Thymus (tissue), 11 donors: ENCODE measurements around the gene LRIG1. TPM values are rescaled to one million over a fixed set of nuclear protein-coding genes. Genes with fewer than 3 reads are reported as not detected.

Source experiments
- DNase-seq, 9 donors: peaks; one replicate each; pipeline ENCODE4 v3.0.0-alpha.2; 2013; ENCODE audit warnings: low spot score in 9 of 9, low read depth in 6 of 9, missing footprints in 1 of 9
- H3K27ac ChIP-seq, 2 donors: one replicate each; pipeline ENCODE4 v1.5.1; 2013; ENCODE audit warnings: control low read depth in 1 of 2, low read depth in 1 of 2, low read length in 1 of 2, mild to moderate bottlenecking in 1 of 2, moderate library complexity in 1 of 2
- H3K27me3 ChIP-seq, 2 donors: one replicate each; pipeline ENCODE4 v1.5.1; 2013; ENCODE audit warnings: low read length in 1 of 2; ENCODE audit not compliant: control insufficient read depth in 2 of 2, insufficient read depth in 1 of 2
- H3K36me3 ChIP-seq, 2 donors: one replicate each; pipeline ENCODE4 v1.5.1; 2013; ENCODE audit warnings: low read length in 1 of 2, mild to moderate bottlenecking in 1 of 2, moderate library complexity in 1 of 2; ENCODE audit not compliant: control insufficient read depth in 2 of 2, insufficient read depth in 2 of 2
- H3K4me1 ChIP-seq, 2 donors: one replicate each; pipeline ENCODE4 v1.5.1; 2013; ENCODE audit warnings: low read length in 2 of 2; ENCODE audit not compliant: control insufficient read depth in 2 of 2, insufficient read depth in 2 of 2
- H3K4me3 ChIP-seq, 2 donors: one replicate each; pipeline ENCODE4 v1.5.1; 2013; ENCODE audit warnings: low read length in 2 of 2, control low read depth in 1 of 2, mild to moderate bottlenecking in 1 of 2
- H3K9me3 ChIP-seq, 2 donors: one replicate each; pipeline ENCODE4 v1.5.1; 2013; ENCODE audit warnings: low read length in 1 of 2, mild to moderate bottlenecking in 1 of 2; ENCODE audit not compliant: control insufficient read depth in 2 of 2, insufficient read depth in 1 of 2
- WGBS: extraction: QIAGEN DNeasy Blood & Tissue Kit; methylation state at CpG from one replicate; pipeline ENCODE4 v1.1.7; 2013; 5-methylcytosine and 5-hydroxymethylcytosine counted together
- polyA plus RNA-seq: library from polyadenylated mRNA; stranded (reverse); fragments of 200-250 nt; gene quantifications from one replicate; pipeline ENCODE4 v1.2.3, GENCODE V29; 2013
- total RNA-seq: library from RNA; stranded (reverse); fragments of 120-200 nt; gene quantifications from one replicate; pipeline ENCODE4 v1.2.4, GENCODE V29; 2013
- donor health status: healthy.

Gene LRIG1
- total and polyA plus RNA-seq, 2 donors, result 8.8 to 10.9 TPM

DNA sequence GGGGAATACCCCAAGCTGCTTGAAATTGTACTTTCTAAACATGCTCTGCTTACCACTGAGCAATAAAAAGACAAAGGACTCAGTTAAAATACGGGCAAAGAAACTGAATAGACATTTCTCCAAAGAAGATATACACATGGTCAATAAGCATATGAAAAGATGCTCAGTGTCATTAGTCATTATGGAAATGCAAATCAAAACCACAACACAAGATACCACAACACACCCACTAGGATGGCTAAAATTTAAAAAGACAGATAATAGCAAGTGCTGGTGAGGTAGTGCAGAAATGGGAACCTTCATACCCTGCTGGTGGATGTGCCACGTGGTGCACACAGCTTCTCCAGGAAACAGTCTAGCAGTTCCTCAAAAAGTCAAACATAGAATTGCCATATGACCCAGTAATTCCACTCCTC is 21.3 kb downstream of the LRIG1 start:
- Histone ChIP-seq H3K4me3 (no peak overlapping the region), H3K27ac (no peak overlapping the region), H3K9me3 (no peaks in the 10 kb centered on the region), H3K36me3 (no peaks in the 10 kb centered on the region), H3K27me3 (no peaks in the 10 kb centered on the region), H3K4me1 (peaks cover 0 to 40% of the 10 kb centered on the region in 2 donors)
- DNase-seq, result no peak
- WGBS, result 88% methylated on average over 2 of the region's 2 CpGs

DNA sequence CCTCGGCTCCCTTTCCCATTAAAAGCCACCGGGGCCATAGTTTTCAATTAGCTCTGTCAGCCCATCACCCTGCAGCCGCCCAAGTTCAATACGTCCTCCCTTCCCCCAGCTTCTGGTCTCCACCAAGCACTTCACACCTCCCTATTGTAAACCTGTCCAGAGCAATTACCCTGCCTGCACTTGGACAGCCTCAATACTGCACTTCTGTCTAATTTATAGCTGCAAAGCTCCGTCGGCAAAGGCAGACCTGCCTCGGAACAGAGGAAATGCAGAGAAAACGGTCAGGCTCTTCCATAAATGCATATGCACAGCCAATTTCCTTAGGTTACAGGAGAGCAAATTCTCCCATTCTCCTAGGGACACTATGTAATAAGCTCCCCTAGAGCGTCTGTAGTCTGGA is 21.9 kb downstream of the LRIG1 start:
- no peaks in the 10 kb centered on the region for H3K9me3 ChIP-seq
- 95% methylated on average over 9 of the region's 9 CpGs for whole genome bisulfite sequencing
- no peak overlapping the region for H3K27ac ChIP-seq
- H3K36me3 ChIP-seq, result no peaks in the 10 kb centered on the region
- DNase-seq, result no peak
- H3K4me1 ChIP-seq, result peaks cover 0 to 40% of the 10 kb centered on the region in 2 donors
- H3K27me3 ChIP-seq, result no peaks in the 10 kb centered on the region
- no peak overlapping the region for H3K4me3 ChIP-seq

DNA sequence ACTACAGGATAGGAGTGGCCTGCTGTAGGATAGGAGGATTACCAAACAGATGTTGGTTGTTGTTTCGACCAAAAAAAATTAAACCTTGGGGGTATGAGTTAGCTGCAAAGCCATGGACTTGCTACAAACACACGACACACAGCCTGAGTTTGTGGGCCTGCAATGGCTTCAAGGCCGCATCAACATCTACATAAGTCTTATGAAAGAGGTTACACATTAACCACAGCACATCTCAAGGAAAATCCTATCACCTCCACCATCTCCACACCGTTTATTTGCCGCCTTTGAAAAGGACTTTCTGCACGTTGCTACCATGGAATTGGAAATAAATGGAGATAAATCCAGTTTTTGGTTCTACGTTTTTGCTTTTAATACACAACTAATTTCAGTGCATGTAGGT is 23.0 kb downstream of the LRIG1 start:
- Histone ChIP-seq H3K9me3 (no peaks in the 10 kb centered on the region), H3K36me3 (no peaks in the 10 kb centered on the region), H3K4me1 (peaks cover 0 to 34% of the 10 kb centered on the region in 2 donors), H3K27me3 (no peaks in the 10 kb centered on the region), H3K4me3 (no peak overlapping the region), H3K27ac (no peak overlapping the region)
- no peak for DNase-seq
- 87% methylated on average over 7 of the region's 7 CpGs for WGBS

DNA sequence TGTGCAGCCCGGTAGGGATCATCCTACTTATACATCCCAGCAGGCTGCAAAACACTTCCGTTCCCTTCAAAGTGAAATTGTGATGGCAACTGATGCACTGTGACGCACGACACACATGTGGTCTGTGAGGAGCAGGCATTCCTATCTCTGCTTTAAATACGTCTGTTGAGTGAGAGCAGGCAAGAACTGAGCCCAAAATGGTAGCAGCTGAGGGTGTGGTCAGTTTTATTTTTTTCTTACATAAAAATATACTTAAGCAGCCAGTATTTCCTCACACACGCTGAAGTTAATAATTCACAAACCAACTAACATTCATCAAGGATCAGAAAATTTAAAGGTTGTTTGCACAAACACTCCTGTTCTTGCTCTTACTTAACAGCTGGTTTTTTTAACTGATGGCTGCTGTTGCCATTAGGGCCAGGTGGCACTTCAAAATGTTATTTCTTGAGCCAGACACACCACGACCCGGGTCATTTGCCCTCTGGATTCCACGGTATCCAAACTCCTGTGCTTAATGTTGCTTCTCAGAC is 23.9 kb downstream of the LRIG1 start:
- 94% methylated on average over 9 of the region's 9 CpGs for WGBS
- no peak overlapping the region for H3K27ac ChIP-seq
- DNase-seq, result no peak

DNA sequence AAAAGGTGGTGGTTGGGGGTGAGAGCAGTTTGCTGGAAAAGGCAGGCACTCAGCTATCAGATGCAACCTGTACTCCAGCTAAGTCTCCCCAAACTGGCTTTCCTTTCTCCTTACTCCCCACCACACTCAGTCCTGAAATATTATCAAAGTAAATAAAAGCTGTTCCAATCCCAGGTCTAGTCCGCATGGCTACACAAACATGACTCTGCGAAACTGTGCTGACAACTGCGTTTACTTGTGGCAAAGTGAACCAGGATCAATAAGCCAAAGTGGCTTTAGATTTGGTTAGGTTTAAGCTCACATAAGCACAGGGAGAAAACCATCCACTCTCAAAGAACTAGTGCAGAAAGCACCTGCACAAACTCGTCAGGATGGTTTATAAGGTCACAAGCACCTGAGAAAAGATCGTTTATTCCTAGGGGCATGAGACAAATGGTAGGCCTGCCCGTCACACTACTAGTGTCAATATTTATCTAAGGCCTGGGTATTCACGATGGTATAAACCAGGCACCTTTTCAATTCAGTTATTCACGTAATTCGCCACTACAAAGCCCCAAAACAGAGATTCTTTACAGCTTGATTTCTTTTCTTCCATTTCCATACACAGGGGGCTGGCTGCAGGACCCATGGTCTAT is 25.3 kb downstream of the LRIG1 start:
- Histone ChIP-seq H3K9me3 (no peaks in the 10 kb centered on the region), H3K36me3 (no peaks in the 10 kb centered on the region), H3K4me3 (no peak overlapping the region), H3K27ac (no peak overlapping the region), H3K27me3 (no peaks in the 10 kb centered on the region), H3K4me1 (peaks cover 0 to 23% of the 10 kb centered on the region in 2 donors)
- no peak for DNase-seq
- WGBS, result 94% methylated on average over 9 of the region's 9 CpGs

More for the DNA sequence above, 23.9 kb downstream of the LRIG1 start:
- no peak overlapping the region for H3K4me3 ChIP-seq
- peaks cover 0 to 35% of the 10 kb centered on the region in 2 donors for H3K4me1 ChIP-seq
- no peaks in the 10 kb centered on the region for H3K27me3 ChIP-seq
- H3K9me3 ChIP-seq, result no peaks in the 10 kb centered on the region
- no peaks in the 10 kb centered on the region for H3K36me3 ChIP-seq

DNA sequence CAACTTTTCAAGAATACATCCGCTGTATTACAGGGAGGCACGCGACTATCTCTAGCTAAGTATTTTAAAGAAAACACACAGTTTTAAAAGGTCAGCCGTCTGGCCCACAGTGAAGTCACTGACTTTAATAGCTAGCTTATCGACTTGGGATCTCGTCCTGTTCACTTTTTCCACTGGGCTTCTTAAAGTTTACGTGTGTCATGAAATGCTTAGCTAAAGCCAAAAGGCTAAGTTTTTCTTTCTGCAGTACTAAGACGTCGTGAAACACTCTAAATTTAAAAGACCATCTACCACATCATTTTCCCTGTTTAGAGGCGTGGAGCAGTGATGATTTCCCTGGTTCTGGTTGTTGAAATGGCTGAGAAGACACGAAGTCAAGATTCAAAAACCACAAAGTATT is 27.1 kb downstream of the LRIG1 start:
- Histone ChIP-seq H3K4me1 (peaks cover 0 to 18% of the 10 kb centered on the region in 2 donors), H3K27me3 (no peaks in the 10 kb centered on the region), H3K27ac (no peak overlapping the region), H3K4me3 (no peak overlapping the region), H3K9me3 (no peaks in the 10 kb centered on the region), H3K36me3 (no peaks in the 10 kb centered on the region)
- DNase-seq, result no peak
- 85% methylated on average over 11 of the region's 11 CpGs for WGBS

DNA sequence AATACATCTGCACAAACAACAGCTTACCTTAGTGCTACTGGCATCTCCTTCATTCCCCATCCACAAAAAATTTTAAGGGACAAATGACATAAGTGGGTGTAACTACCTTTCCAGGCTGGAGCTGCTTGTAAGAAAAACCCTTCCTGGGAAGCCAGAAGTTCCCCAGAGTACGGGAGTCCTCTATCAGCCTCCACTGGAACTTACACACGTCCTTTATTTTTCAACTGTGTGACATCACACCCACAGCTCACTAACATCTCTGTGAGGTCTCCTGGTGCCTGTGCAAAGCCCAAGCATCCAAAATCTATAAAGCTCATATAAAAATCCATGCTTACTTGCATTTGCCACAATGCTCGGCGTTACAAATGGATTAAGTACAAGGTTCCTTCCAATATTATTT is 27.6 kb downstream of the LRIG1 start:
- Histone ChIP-seq H3K4me1 (peaks cover 0 to 13% of the 10 kb centered on the region in 2 donors), H3K4me3 (no peak overlapping the region), H3K27ac (no peak overlapping the region), H3K27me3 (no peaks in the 10 kb centered on the region), H3K36me3 (no peaks in the 10 kb centered on the region), H3K9me3 (no peaks in the 10 kb centered on the region)
- DNase-seq, result no peak
- WGBS, result 90% methylated on average over 4 of the region's 4 CpGs

DNA sequence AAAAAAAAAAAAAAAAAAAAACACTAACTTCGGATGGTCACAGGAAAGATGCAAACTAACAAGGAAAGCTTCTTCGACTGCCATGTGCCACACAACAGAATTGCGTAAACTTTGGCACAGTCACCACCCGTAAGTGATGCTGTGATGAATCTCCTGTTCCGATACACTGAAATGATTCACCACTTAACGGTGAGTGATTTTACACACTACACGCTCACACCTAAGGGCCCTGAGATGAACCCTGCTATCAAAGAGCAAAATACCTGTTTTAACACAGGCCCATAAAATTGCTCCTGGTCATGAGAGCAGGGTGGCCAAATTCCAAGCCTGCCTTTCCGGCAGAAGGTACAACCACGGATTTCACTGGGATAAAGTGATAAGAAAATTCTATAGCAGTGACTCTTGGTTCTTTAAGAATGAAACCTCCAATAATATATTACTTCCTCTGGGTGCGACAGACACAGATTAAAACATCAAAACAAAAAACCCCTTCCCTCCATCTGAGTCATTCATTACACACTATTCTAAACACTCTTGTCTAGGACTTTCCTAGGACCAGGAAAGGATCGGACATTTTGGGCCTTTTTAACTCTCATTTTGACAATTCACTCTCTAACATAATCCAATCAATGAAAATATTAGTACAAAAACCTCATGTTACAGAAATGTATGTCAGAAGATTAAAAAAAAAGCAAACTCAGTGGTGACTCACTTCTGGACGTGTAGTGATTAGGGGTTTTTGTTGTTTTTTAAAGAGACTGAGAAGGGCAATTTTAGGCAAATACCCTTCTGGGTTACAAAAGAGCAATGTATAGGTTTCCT is 28.3 kb downstream of the LRIG1 start:
- Histone ChIP-seq H3K27me3 (no peaks in the 10 kb centered on the region), H3K4me1 (peaks cover 0 to 12% of the 10 kb centered on the region in 2 donors), H3K4me3 (no peak overlapping the region), H3K9me3 (no peaks in the 10 kb centered on the region), H3K27ac (no peak overlapping the region), H3K36me3 (no peaks in the 10 kb centered on the region)
- no peak for DNase-seq
- 62% methylated on average over 12 of the region's 12 CpGs for WGBS

DNA sequence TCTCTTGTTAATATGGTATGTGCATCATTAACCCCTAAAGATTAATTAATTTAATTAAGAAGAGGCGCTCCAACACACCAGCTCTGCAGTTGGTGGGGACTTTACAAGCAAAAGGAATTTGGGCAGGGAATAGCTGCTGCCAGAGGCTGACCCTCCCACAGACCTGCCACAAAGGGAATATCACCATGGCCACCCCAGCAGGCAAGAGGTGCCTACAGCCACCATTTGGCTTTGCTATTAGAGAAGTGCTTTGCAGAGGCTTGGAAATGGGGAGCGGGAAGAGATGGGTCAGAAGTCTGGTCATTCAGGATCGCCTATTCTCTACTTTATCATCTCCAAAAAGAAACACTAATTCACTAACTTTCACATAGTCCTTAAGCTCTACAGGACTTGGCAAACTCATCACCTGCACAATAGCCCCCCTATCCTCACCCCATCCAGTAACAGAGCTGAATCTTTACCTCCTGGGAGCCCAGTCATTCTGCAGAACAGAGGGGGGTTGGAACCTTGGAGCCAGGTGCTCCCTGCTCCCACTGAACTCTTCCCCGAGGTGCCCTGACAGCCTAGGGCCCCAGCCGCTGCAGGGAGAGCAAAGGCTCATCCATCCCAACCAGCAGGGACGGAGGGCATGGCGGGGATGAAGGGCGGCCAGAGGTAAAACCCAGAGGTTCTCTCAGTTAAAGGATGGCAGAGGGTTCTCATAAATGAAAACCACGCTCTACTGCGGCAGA is 29.7 kb downstream of the LRIG1 start:
- DNase-seq, result no peak
- Histone ChIP-seq H3K9me3 (no peaks in the 10 kb centered on the region), H3K4me1 (peaks cover 0 to 8% of the 10 kb centered on the region in 2 donors), H3K27me3 (no peaks in the 10 kb centered on the region), H3K36me3 (no peaks in the 10 kb centered on the region), H3K27ac (no peak overlapping the region), H3K4me3 (no peak overlapping the region)
- WGBS, result 92% methylated on average over 10 of the region's 10 CpGs
